NCI-H460 (cell line): ENCODE measurements around the gene MIOX. TPM values are rescaled to one million over a fixed set of nuclear protein-coding genes. Genes with fewer than 3 reads are reported as not detected.

ENCODE experiments used
- DNase-seq: peaks from one replicate; pipeline ENCODE4 v3.0.0-alpha.2; 2016; ENCODE audit warnings: low read depth; ENCODE audit errors: extremely low read depth
- total RNA-seq: library from RNA; depleted of rRNA; stranded (reverse); fragments of >200 nt; shearing (Covaris generic); gene quantifications from 2 replicates; pipeline ENCODE4 v1.2.3, GENCODE V29; 2014

Gene MIOX
- total RNA-seq, 1 experiment from 2014 or later = 0.27 TPM

DNA sequence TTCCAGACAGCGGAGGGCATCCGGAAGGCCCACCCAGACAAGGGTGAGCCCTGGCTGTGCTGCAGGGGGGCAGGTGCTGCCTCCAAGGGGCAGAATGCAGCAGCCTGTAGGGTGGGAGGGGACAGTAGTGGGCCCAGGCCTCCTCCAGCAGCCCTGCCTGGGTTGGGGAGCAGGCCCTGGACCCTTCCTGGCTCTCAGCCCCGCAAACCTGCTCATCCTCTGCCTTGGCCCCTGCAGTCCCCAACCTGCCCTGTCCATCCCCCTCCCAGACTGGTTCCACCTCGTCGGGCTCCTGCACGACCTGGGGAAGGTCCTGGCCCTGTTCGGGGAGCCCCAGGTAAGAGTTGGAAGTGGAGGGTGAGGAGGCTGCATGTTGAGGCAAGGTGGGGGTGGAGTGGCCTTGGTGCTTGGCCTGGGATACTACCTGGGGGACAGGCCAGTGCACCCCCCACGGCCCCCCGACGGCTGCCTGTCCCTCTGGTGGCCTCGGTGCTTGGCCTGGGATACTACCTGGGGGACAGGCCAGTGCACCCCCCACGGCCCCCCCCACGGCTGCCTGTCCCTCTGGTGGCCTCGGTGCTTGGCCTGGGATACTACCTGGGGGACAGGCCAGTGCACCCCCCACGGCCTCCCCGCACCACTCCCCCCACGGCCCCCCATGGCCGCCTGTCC lies 1.5 kb downstream of the MIOX start:
- DNase-seq = no peak

DNA sequence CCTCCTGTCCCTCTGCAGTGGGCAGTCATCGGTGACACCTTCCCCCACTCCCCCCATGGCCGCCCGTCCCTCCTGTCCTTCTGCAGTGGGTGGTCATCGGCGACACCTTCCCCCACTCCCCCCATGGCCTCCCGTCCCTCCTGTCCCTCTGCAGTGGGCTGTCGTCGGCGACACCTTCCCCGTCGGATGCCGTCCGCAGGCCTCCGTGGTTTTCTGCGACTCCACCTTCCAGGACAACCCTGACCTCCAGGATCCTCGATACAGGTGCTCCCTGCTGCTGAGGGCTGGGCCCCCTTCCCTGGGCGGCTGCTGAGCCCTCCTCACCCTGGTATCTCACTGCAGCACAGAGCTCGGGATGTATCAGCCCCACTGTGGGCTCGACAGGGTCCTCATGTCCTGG lies 2.2 kb downstream of the MIOX start:
- DNase-seq = no peak

DNA sequence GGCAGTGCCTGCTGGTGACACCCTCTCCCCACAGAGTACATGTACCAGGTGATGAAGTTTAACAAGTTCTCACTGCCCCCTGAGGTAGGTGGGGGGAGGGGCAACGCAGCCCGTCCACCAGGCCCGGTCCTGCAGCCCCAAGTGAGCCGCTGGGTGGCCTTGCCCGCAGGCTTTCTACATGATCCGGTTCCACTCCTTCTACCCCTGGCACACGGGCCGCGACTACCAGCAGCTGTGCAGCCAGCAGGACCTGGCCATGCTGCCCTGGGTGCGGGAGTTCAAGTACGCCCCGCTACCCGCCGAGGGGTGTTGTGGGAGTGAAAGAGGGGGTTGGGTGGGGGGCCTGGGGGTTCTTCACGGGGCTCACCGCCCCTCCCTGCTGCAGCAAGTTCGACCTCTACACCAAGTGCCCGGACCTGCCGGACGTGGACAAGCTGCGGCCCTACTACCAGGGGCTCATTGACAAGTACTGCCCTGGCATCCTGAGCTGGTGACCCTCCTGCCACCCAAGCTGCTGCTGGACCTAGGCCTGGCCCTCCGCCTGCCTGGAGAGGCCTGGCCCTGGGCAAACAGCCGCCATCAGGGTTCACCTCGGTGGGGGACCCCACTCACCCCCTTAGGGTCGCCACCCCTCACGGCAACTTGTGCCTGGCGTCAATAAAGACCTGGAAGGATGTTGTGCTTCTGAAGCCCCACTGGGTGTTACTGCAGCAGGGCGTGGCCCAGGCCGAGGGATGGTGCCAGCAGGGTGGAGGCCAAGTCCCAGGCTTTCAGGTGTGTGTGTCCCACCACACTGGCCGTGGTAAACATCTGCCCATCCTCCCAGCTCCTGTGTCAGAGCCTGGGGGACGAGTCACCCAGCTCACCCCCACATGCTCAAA lies 2.9 kb downstream of the MIOX start:
- no peak for DNase-seq

- DNase-seq = no peak
These were observed 4.1 kb downstream of the MIOX start for GRCh38 chr22:50490531-50491308.

- no peak for DNase-seq
These were observed 10.4 kb downstream of the MIOX start for GRCh38 chr22:50497093-50497492.

- peak; percentile 61 for DNase-seq
These were observed 11.7 kb downstream of the MIOX start for GRCh38 chr22:50498322-50498890.

DNA sequence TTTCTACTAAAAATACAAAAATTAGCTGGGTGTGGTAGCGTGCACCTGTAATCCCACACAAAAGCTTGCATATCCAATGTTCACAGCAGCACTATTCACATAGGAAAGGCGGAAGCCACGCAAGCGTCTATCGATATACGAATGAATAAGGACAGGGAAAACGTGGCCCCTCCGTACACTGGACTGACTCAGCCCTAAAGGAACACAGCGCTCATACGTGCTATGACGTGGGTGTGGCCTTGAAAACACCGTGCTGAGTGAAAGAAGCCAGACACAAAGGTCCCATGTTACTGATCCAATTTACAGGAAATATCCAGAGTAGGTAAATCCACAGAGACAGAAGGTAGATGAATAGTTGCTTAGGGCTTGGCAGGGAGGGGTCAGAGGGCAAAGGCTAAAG lies 13.8 kb downstream of the MIOX start:
- DNase-seq = no peak

DNA sequence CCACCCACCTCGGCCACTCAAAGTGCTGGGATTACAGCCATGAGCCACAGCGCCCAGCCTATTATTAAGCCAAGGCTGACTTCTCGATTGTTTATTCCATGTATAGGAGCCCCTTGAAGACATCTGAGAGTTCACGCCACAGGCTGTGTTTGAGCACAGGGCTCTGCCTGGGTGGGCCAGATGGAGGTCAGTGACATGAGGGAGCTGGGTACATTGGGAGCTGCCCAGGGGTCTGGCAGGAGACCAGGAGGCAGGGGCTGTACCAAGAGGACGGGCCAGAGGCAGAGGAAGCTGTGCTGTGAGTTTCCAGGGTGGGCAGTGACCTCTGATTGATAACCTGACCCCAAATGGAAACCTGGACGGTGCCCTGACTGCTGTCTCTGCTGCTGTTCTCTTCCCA lies 15.4 kb downstream of the MIOX start:
- DNase-seq = no peak

DNA sequence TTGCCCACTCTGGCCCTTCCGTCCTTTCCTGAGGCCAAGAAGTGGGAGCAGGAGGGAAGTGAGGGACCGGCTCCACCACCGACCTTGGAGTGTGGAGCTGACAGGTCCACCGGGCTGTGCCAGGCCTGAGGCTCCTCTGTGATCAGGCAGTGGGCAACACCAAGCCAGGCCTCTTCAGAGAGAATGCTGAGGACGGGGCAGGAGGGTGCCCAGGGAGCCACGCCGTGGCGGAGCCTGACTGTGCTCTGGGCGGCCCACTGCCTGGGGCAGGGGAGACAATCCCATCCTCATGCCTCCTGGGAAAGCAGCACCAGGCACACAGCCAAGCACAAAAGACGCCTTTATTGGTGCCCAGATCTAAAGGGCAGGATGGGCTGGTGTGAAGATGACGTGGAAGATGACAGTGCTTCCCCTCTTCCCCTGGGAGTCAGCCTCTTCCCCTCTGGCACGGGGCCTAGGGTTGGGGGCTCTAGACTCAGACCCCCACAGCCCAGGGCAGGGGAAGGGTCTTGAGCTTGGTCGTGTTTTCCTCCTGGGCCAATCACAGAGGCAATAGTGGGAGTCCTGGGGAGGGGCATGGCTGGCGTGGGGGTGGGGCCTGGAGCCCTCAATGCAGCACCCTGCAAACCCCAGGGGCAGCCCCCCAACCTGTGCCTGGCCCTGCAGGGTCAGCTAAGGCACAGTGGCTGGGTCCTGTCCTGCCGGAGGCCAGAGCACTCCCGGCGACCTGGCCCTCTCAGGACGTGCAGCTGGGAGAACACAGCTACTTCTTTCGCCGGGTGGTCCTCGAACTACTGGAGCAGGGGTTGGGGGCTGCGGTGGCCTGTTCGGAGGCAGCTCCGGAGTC lies 16.2 kb downstream of the MIOX start:
- no peak for DNase-seq

GRCh38 chr22:50503475-50504145 lies 17.0 kb downstream of the MIOX start:
- DNase-seq = no peak

DNA sequence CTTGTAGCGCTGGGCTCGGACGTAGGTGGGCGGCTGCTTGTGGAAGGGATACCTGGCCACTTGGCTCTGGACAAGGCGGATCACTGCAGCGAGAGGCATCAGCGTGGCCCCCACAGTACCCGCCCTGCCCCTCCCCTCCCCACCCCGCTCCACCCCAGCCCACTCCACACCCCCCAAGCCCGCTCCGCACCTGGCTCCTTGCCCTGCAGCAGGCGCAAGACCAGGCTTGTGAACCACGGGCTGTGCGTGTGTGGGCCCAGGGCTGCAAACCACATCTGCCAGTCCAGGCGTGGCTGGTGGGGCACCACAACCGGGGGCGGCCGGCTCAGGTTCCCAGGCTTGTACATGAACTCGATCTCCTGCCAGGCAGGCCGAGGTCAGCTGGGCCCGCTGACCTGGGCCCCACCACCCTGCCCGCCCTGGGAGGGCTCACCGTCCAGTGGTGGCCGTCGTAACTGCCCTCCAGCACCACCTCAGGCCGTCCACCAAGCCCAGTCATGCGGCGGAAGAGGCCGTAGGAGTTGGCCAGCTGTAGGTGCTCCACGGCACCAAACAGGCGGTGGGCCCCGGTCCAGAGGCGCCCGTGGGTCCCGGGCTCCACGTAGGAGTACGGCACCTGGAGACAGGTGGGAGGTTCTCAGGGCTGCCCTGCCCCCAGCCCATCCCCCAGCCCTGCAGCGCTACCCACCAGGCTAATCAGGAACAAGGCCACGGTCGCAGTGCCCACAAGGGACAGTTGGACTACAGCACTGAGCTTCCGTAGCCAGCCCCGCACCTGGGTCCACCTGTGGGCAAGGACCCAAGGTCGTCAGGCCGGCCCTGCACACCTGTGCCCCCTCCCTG lies 17.9 kb downstream of the MIOX start:
- no peak for DNase-seq

GRCh38 chr22:50505276-50505775 lies 18.7 kb downstream of the MIOX start:
- no peak for DNase-seq

DNA sequence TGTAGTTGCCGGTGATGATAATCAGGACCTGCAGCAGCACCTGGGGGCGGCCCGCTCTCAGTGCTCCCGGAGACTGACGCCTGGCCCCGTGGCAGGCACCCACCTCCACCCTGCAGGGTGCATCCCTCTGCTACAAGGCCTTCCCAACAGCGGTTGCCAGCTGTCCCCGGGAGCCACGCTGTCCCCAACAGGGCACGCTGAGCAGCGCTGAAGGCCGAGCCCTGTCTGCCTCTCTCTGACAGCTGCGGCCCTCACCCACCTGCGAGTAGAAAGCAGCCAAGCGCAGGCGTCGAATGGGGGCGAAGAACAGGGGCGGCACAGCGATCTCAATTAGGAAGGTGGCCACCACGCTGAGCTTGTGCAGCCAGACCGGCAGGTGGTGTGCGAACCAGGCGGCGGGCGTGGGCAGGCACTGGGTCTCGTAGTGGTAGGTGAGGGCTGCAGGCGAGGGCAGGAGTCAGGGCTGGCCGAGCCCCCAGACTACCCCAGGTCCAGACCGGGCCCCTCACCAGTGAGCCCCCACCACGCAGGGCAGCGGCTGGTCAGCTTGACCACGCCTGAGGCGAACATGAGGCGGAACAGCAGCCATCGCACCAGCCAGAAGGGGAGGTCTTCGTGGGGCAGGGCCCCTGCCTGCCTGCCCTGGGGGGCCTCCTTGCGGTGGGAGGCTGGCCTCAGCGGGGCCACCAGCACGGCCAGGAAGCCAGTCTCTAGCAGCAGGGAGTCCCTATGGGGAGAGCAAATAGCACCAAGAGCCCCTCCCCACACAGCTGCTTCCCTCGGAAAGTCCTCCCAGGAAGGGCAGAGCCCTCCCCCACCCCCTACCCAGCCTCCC lies 19.3 kb downstream of the MIOX start:
- no peak for DNase-seq

GRCh38 chr22:50506611-50507420 lies 20.2 kb downstream of the MIOX start:
- no peak for DNase-seq

DNA sequence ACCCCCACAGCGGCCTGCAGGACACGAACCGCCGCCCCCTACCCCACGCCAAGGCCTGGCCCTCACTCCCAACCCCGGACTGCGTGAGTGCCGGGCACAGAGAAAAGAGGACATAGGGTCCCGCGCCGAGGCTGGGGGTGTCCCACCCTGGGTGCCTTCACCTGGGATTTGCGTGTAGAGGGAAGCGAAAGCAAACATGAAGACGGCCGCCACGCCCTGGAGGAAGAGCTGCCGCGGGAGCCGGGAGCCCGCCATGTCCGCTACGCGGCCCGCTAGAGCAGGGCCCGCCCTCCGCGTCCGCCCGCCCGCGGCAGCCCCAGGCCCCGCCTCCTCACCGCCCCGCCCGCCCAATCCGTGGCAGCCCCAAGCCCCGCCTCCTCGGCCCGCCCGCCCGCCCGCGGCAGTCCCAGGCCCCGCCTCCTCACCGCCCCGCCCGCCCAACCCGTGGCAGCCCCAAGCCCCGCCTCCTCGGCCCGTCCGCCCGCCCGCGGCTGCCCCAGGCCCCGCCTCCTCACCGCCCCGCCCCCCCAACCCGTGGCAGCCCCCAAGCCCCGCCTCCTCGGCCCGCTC lies 20.8 kb downstream of the MIOX start, which contains the start of gene LMF2:
Gene LMF2, minus strand, starts transcription at position 282 of the 570 bp plus-strand sequence. Its CDS starts 27 bp downstream, at position 255.
- DNase-seq = no peak
